Activated CD4-positive, alpha-beta T cell treated with anti-CD3 and anti-CD28 coated beads for 48 hours (primary cell): ENCODE measurements around the gene TKFC.
"Not testable (repeated sequence)": the region's sequence is repeated elsewhere in the genome, so short reads cannot be mapped to it uniquely, and the experiment has no call there.

Experiments
- DNase-seq: peaks from one replicate; pipeline ENCODE4 v3.0.0-alpha.2; 2020

Gene TKFC

GRCh38 chr11:61369372-61370348 lies 36.6 kb downstream of the TKFC start:
- no peak for DNase-seq

DNA sequence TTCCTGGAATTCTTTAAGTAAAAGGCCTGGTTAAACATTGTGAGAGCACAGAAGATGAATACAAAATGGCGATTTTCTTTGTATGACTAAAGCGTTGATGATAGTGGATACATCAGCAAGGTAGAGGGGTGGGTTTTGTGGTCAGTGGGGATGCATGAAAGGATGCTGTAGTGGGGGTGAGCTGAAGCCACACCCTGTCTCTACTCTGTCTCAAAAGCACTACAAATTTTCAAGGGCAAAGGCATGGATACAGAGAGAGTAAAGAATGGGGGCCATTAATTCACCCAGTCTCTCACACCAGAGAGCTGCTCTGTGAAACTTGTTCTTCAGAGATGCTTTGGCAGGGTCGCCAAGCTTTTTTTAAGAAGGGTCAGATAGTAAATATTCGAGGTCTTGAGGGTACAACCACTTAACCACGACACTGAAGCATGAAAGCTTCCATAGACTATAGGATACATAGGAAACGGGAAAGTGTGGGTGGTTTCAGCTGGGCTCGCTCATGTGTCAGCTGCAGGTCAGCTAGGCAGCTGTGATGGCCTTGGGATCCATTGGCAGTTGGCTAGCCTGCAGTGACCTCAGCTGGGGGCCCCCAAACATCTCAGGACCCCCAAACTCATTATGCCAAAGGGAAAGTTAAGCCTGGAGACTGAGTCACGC lies 37.4 kb downstream of the TKFC start:
- DNase-seq = no peak

DNA sequence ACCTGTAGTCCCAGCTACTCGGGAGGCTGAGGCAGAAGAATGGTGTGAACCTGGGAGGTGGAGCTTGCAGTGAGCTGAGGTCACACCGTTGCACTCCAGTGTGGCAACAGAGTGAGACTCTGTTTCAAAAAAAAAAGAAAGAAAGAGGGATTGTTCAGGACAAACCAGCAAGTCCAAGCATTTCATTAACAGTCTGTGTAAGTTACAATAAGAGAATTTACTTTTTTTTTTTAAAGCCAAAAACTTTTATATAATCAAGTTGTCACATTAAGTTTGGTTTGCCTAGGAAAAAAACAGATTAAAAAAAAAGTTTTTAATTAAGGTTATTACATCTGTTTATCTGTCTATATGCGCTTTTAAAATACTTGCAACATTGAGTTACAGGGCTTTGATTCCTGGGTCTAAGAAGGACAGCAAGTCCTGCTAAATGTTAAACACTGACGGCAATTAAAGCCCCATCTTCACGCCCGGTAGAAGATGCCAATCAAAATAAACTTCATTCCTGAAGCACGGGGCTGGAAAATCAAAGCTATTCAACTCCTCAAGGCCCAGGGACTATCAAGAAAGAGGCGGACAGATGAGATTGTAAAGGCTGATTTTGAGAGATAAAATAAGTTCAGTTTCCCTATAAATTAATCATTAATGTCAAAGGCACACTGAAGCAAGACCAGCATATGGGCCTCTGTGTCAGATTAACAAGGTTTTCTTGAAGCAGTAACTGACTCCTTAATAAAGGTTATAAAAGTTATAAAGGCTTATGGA lies 39.8 kb downstream of the TKFC start:
- no peak for DNase-seq

- DNase-seq = no peak
These were observed 42.7 kb downstream of the TKFC start for GRCh38 chr11:61375761-61376108.

DNA sequence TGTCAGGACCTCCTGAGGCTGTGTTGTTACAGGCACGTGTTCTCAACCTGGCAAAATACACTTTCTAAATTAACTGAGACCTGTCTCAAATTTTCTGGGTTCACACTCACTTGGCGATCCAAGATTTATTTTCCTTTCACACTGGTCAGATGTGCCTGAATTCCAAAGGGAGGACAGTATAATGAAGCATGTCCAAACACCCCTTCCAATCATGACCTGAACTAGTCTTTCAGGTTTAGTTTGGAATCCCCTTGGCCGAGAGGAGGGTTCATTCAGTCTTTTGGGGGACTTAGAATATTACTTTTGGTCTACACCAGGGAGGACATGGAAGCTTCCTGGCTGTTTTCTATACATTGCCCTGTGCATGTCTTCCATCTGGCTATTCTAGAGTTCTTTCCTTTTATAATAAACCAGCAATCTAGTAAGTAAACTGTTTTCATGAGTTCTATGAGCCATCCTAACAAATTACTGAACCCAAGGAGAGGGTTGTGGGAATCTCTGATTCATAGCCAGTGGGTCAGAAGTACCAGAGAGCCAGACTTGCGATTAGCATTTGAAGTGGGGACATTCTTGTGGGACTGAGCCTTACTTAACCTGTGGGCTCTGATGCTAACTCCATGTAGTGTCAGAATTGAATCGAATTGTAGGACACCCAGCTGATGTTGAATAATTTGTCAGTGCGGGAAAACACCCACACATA lies 44.6 kb downstream of the TKFC start:
- no peak for DNase-seq

DNA sequence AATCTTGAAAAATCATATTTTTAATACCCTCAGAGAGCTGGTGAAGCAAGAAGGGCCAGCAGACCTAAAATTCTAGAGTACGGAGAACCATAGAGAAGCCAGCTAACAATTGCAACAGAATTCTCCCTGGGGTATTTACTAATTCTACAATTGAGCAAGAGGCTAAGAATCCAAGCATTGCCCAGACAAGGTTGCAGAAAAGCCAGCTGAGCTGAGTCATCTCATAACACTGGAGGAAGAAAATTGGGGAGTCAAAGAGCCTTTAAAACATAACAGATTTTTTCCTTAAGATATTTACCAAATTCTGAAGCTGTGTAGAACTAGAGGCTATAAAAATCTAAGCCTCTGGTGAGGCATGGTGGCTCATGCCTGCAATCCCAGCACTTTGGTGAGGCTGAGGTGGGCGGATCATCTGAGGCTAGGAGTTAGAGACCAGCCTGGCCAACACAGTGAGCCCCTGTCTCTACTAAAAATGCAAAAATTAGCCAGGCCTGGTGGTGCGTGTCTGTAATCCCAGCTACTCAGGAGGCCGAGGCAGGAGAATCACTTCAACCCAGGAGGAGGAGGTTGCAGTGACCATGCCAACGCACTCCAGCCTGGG lies 45.8 kb downstream of the TKFC start:
- no peak for DNase-seq

GRCh38 chr11:61380884-61381283 lies 47.9 kb downstream of the TKFC start:
- DNase-seq = no peak

GRCh38 chr11:61383859-61384258 lies 50.8 kb downstream of the TKFC start:
- not testable (repeated sequence) for DNase-seq

GRCh38 chr11:61384271-61385242 lies 51.5 kb downstream of the TKFC start:
- DNase-seq = no peak

DNA sequence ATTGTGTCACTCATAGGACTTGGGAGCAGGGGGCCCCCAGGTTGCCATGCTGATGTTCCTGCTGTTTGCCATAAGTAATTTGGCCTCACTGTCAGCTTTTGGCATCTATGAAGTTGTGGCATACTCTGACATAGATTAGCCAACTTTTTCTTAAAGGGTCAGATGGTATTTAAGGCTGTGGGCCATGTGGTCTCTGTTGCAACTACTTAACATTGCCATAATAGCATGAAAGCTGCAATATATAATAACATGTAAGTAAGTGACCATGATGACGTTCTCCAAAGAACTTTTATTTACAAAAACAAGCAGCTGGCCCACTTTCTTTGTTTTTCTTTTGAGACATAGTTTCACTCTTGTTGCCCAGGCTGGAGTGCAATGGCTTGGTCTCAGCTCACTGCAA lies 57.1 kb downstream of the TKFC start:
- no peak for DNase-seq

DNA sequence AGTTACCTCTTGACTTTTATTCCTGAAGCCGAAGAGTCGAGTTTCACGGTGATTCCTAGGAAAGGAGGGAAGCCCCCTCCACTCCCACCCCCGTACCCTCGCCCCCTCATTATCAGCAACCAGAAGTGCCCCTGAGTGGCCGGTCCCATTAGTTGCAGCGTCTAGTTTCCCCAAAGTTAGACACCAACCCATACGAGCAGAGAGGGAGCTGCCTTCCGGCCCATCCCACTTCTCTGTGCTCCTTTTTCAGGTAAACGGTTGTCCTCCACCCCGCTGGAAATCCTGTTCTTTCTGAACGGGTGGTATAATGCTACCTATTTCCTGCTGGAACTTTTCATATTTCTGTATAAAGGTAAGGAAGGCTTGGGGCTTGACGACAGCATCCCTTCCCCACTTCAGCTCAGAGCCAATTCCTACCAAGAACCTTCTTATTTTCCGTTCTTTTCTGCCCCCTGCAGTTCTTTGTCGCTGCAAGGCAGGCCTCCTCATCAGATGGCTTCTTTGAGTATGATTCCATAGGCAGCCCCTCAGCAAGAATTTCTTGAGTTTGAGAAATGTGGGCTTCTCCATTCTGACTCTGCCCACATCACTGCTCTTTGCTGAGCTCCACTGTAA lies 60.1 kb downstream of the TKFC start:
- DNase-seq = no peak
